Limb (tissue), 2 donors: ENCODE measurements around the gene JAKMIP2.

ENCODE experiments used
- DNase-seq, 2 donors: peaks; one replicate each; pipeline ENCODE4 v3.0.0-alpha.2; 2016; ENCODE audit errors: extremely low spot score in 2 of 2

The JAKMIP2 gene

DNA sequence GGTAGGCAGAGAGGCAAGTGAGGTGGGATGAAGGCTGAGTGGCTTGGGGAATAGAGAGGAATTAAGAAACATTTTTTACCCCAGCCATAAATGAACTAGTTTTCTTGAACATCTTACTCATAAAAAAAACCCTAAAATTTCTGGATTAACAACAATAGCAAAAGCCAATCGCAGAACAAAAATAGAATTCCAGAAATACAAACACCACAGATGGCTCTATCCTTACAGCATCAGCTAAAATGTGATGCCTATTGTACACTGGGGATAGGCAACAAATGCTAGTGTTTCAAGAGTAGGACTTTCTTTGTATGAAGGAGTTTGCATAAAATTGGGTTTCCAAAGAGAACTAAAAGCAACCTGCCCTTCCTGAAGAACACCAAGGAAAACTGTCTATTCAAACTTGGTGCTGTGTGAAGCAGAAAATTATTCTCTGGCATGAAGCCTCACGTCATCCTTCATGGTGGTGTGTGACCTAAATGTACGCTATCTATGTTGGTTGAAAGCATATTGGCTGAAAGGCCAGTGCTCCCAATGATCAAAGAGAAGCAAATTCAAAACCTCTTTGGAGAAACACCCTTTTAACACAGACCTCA lies 82.9 kb downstream of the JAKMIP2 start:
- DNase-seq = no peak

DNA sequence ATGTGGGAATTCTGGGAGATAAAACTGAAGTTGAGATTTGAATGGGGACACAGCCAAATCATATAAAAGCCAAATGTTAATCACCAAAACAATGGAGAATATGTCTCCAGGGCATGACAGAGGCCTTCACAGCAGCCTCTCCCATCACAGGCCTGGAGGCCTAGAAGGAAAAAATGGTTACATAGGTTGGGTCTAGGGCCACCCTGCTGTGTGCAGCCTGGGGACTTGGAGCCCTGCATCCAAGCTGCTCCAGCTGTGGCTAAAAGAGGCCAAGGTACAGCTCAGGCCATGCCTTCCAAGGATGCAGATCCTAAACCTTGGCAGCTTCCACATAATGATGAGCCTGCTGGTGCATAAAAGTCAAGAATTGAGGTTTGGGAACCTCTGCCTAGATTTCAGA lies 85.1 kb downstream of the JAKMIP2 start:
- DNase-seq = no peak

DNA sequence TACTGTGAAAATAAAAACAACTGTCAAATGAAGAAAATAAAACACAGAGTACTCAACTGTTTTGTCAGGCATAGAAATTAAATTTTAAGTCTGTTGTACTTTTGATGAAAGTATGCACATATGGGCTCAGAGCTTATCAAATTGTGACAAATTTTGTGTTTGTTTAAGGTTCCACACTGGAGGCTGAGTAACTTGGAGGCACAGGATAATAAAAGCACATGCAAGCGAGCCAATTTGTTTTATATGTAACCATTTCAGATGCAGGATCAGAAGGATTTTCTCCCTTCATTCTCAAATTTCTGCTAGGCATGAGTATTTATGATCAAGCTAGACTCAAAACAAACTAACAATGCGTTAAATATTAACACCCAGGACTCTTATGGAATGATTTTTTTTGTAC lies 87.8 kb downstream of the JAKMIP2 start:
- no peak for DNase-seq

- no peak for DNase-seq
Measured at GRCh38 chr5:147693233-147693632, 89.3 kb downstream of the JAKMIP2 start.

GRCh38 chr5:147691130-147691529 lies 91.4 kb downstream of the JAKMIP2 start:
- DNase-seq = no peak

GRCh38 chr5:147690595-147690994 lies 91.9 kb downstream of the JAKMIP2 start:
- DNase-seq = no peak

GRCh38 chr5:147689426-147689825 lies 93.1 kb downstream of the JAKMIP2 start:
- DNase-seq = no peak

DNA sequence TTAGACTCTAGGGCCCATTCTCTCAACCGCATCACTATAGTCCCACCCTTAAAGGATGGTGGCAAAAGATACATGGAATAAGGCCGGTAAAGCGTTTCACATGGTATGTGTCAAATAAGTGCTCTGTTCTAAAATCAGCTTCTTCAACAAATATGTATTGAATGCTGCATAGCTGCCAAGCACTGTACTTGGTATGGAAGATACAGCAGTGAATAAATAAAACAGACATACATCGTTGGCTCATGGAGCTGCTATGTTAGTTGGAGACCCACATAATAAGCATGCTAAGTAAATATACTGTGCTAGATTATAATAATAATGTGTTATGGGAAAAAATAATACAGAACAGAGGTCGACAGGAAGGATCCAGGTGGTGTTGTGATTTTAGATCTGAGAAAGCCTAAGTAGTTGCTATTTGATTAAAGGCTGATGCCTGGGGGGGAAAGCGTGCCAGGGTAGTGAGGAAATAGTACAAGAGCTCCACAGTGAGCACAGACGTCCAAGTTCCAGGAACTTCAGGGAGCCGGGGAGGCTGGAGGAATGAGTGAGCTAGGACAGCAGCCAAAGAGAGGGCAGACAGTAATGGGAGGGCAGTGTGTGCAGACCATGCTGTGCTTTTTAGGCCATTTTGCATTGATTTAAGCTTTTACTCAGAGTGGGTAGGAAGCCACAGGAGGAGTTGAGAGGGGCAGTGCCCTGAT lies 93.7 kb downstream of the JAKMIP2 start:
- DNase-seq = peak in 1 of 2 donors; percentile 34

DNA sequence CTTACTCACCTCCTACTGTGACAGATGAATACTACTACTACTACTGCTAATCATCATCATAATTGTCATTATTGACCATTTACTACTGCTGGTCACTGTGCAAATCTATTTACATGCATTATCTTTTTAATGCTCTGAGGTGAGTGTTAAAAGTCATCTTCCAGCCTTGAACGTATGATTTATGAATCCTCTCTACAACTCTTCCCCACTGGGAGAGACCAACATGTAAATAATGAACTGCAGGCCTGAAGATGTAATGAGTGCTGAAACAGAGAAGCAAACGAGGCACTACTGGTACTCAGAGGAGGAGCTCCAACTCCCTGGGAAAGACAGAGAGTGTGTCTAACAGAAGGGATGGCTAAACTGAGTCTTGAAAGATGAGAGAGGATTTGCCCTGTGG lies 95.4 kb downstream of the JAKMIP2 start:
- DNase-seq = no peak

- DNase-seq = no peak
Measured at GRCh38 chr5:147686421-147686820, 96.1 kb downstream of the JAKMIP2 start.

DNA sequence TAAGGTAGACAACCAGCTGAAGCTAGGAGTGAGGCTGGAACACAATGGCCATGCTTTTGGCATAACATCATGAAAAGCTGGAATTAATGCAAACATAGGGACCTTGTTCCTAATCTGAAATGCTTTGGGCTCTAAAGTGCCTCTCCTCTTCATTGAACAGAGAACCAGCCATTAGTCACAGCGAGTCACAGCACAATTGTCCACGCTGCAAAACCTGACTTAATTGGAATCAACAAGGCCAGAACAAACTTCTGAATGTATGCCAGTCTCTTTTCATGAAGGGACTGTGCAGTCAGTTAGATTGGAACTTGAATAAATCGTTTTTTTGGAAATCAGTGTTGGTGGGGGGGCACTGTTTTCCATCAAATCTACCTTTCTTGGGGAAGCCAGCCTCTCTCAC lies 96.5 kb downstream of the JAKMIP2 start:
- no peak for DNase-seq

GRCh38 chr5:147675168-147675567 lies 107.4 kb downstream of the JAKMIP2 start:
- no peak for DNase-seq

GRCh38 chr5:147674411-147674810 lies 108.1 kb downstream of the JAKMIP2 start:
- DNase-seq = no peak

- DNase-seq = no peak
Measured at GRCh38 chr5:147673791-147674190, 108.7 kb downstream of the JAKMIP2 start.

DNA sequence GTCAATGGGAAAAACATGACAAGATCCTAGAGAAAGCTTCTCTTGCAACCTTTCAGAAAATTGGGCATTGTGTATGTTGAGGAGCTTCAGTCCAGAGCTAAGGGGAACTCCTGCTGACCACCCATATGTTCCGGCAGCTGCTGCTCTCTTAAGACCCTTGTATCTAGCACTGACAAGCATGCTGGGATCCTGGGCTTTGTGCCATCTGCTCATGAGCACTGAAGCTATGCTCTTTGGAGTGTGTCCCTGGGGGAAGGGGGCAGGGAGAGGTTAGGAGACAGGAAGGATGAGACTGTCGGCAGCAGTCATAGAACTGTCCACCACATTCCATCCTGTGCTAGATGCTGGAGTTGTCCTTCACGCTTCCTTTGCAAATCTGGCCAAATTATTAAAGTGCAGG lies 109.3 kb downstream of the JAKMIP2 start:
- DNase-seq = peak; percentile 36 to 59

DNA sequence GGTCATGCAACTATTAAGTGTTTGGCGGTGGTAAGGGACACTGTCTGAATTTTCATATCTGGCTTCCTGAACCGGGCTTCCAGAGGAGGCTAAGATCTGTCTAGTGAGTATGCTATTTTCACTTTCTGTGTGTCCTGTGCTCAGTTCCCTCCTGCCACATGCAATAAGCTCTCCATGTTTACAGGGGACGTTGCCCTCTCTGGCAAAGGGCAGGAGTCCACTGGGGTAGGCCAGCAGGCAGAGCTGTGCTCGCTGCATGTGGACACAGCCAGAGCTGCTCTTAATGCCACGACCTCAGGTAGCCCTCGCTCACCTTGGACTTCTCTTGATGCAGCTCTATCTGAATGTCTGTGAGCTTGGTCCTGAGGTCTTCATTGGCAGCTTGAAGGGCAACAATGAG lies 111.2 kb downstream of the JAKMIP2 start:
- no peak for DNase-seq

DNA sequence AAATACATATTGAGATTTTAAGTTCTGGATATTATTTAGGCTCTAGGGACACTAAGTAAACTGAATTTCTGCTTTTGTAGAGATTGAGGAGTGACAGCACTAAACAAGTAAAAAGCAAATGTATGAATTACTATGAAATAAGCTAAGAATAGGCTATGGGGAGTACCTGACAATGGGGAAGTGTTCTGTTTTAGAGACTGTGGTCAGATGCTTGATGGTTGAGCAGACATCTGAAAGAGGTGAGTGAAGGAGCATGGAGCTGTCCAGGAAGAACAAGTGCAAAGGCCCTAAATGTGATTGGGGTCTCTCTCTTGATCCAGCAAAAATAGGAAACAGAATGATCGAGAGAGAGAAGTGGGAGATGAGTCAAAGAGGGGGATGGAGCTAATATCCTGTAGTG lies 111.7 kb downstream of the JAKMIP2 start:
- DNase-seq = no peak

- no peak for DNase-seq
Measured at GRCh38 chr5:147669169-147669869, 113.2 kb downstream of the JAKMIP2 start.

- no peak for DNase-seq
Measured at GRCh38 chr5:147668385-147668784, 114.1 kb downstream of the JAKMIP2 start.

DNA sequence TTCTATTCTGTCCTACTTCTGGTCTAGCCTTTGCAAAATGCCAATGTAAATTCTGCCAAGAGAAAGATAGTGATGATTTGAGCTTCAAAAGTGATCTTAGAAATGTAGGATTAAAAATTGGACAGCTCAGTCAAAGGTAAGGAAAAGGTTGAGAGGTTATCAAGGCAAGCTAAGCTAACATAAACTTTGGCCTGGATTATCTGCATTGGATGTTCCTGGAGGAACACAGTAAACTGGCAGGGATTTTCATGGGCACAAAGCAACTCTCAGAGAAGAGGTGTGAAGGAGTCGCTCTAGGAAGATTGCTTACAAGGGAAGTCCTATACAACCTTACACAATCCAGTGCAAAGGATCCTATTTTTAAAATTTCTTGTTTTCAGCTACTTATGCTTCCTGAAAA lies 115.2 kb downstream of the JAKMIP2 start:
- DNase-seq = no peak

DNA sequence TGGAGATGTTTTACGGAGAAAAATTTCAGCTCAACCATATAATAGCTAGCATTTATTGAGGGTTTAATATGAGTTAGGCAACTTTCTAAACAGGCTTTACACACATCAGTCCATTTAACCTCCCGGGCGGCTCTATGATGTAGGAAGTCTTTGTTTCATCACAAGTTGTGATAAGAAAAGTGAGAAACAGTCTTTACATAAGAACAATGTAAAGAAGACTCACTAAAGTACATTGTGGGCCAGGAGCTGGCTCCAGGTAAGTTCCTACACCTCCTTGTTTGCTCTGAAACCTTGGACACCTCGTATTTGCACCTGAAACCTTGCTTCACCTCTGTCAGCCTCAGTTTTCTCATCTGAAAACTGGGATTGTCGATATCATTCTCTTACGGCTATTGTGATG lies 116.1 kb downstream of the JAKMIP2 start:
- no peak for DNase-seq

DNA sequence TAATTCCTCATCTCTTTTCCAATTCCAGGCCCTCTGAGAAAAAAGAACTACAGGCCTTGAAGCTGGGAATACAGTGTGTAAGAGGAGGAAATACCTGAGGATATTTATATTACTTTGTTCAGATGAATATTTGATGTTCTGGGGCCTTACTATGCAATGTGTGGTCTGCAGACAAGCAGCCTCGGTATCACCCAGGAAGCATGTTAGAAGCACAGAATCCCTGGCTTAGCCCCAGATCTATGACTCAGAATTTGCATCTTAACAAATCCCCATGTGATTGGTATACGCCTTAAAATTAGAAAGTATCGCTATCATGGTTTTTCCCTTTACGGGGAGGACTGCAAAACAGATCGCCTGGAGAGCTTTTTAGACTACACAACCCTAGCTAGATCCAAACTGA lies 121.0 kb downstream of the JAKMIP2 start:
- DNase-seq = no peak
